Colonic mucosa (tissue), 4 donors: ENCODE measurements around the gene MCAM. TPM values are rescaled to one million over a fixed set of nuclear protein-coding genes. Genes with fewer than 3 reads are reported as not detected.

ENCODE experiments used
- DNase-seq: peaks from one replicate; pipeline ENCODE4 v3.0.0-alpha.2; 2020
- H3K27ac ChIP-seq: fragments of 200-600 bp; one replicate; pipeline ENCODE4 v1.8.0; 2021
- H3K27me3 ChIP-seq: fragments of 200-600 bp; one replicate; pipeline ENCODE4 v1.8.0; 2021
- H3K36me3 ChIP-seq: fragments of 200-600 bp; one replicate; pipeline ENCODE4 v1.8.0; 2021
- H3K4me1 ChIP-seq: fragments of 200-600 bp; one replicate; pipeline ENCODE4 v1.8.0; 2021; ENCODE audit warnings: mild to moderate bottlenecking
- H3K4me3 ChIP-seq: fragments of 200-600 bp; one replicate; pipeline ENCODE4 v1.8.0; 2021
- H3K9ac ChIP-seq, 2 donors: one replicate each; pipeline ENCODE4 v1.7.0; 2013; ENCODE audit warnings: control low read depth in 2 of 2, low read depth in 2 of 2, low read length in 2 of 2
- H3K9me3 ChIP-seq: fragments of 200-600 bp; one replicate; pipeline ENCODE4 v1.8.0; 2021
- CTCF ChIP-seq: fragments of 200-600 bp; IDR thresholded peaks from one replicate; pipeline ENCODE4 v1.8.0; 2022; ENCODE audit warnings: antibody characterized with exemption, mild to moderate bottlenecking
- intact Hi-C: fragments of 100-400 bp; cut with DNase I; formaldehyde crosslinking; loops from one replicate; pipeline ENCODE4 v1.14.1; 2022
- total RNA-seq, 2 donors: library from RNA; stranded (reverse); fragmentation: NEBNext Ultra II Directional in 1 of 2; extraction: Animal tissue kit (Norgen Biotek cat#: 25700) in 1 of 2; gene quantifications; one replicate each; pipeline ENCODE4 v1.2.1, GENCODE V29; 2021
- donor health status: healthy.
- donor health status: DM: no; HTN: no; CAD: no.
- donor health status: DM: no; HTN: no; CAD: no.

The MCAM gene
- total RNA-seq, 2 donors from 2014 or later, result 5.4 to 36.9 TPM

DNA sequence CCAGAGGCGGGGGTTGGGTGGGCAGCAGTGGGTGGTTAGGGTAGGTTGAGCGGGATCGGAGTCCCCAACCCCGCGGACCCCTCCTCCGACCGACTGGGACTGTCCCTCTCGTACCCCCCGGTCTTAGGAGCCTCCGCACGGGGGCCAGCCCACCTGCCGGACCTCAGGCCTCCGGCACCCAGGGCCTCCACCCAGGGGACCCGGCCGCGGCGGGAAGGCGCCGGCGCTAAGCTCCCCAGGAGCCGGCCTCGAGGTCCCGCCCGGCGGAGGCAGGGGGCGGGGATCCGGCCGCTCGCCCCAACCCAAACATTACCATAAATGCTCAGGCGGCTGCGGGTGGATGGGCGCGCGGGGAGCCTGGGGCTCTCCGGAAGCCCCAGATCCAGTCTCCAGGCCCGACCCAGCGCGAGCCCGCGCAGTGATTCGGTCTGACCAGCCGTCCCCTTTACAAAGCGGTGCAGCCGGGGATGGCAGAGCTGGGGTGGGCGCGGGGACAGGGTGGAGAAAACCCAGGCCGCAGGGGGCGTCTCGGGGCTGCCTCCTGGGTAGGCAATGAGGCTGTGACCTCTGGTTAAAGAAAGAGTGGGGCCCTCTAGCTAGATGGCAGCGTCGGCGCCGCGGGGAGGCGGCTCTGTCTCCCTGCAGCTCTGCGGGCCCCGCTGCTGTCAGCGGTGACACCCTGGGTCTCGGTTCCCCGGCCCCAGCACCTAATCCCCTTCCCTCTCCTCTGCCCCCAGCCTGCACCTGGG lies 4.0 kb upstream of the MCAM start:
- H3K9ac ChIP-seq, result peak overlapping the region; percentile 70 to 71
- no peaks in the 10 kb centered on the region for H3K36me3 ChIP-seq
- peak; percentile 56 for DNase-seq
- TF ChIP-seq CTCF, result no peak
- intact Hi-C loops, result no loop called here
- peak overlapping the region; percentile 62 for H3K27ac ChIP-seq
- H3K4me3 ChIP-seq, result peak overlapping the region; percentile 39
- H3K4me1 ChIP-seq, result peaks cover 8% of the 10 kb centered on the region
- peaks cover 15% of the 10 kb centered on the region for H3K27me3 ChIP-seq
- H3K9me3 ChIP-seq, result no peaks in the 10 kb centered on the region

DNA sequence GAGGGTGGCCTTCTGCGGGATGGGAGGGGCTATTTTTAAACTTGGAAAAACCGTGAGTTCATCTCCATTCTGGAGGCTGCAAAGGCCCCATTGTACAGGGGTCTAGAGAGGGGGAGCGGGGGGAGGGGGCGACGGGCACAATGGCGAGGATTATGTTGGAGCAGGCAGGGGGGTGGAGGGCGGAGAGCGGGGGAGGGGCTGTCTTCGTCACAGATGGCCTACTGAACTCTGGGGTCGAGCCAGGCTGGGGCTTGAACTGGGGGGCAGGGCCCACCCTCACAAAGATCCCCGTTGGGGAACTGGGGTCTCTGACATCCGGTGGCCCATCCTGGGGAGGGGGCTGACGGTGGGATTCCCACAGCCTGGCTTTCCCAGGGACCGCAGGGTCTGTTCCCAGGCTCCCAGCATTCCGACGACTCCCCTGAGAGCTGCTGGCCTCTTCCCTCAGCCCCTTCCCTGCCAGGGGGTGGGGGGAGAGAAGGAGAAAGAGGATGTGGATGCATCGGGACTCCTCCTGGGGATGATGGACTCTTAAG lies 3.4 kb upstream of the MCAM start:
- peak overlapping the region; percentile 39 for H3K4me3 ChIP-seq
- H3K36me3 ChIP-seq, result no peaks in the 10 kb centered on the region
- no peak for TF ChIP-seq CTCF
- peak overlapping the region; percentile 4 to 71 for H3K9ac ChIP-seq
- peaks cover 10% of the 10 kb centered on the region for H3K4me1 ChIP-seq
- H3K9me3 ChIP-seq, result no peaks in the 10 kb centered on the region
- H3K27me3 ChIP-seq, result peaks cover 22% of the 10 kb centered on the region
- intact Hi-C loops, result no loop called here
- H3K27ac ChIP-seq, result peak overlapping the region; percentile 62
- DNase-seq, result no peak

GRCh38 chr11:119319700-119320239 lies 2.8 kb upstream of the MCAM start:
- peaks cover 15% of the 10 kb centered on the region for H3K4me1 ChIP-seq
- DNase-seq, result no peak

DNA sequence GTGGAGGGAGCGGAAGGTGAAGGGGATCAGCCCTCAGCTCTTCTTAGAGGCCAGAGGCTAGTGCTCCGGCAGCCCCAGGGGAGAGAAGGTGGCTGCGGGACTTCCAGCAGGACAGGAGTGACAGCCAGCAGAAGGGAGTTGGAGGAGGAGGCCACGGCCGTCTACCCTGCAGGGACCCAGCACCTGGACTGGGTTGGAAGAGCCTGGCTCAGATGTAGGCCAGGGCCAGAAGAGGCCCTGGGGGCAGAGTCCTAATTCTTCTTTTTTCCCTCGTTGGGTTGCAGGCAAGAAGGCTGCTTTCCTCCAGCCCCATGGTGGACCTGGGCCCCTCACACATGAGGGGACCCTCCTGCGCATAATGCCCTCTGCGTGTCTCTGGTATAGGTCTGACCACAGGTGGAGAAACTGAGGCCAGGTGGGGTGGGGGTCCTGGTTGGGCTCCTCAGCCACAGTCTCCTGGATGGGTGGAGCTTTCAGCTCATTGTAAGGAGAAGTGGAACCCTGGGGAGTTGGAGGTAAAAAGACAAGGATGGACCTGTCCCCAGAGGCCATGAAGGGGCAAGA lies 2.3 kb upstream of the MCAM start:
- peaks cover 15% of the 10 kb centered on the region for H3K4me1 ChIP-seq
- H3K27me3 ChIP-seq, result peaks cover 30% of the 10 kb centered on the region
- peak overlapping the region in 1 of 2 donors; percentile 47 for H3K9ac ChIP-seq
- H3K36me3 ChIP-seq, result no peaks in the 10 kb centered on the region
- H3K4me3 ChIP-seq, result no peak overlapping the region
- TF ChIP-seq CTCF, result no peak
- H3K27ac ChIP-seq, result peak overlapping the region; percentile 23
- no peaks in the 10 kb centered on the region for H3K9me3 ChIP-seq
- intact Hi-C loops, result no loop called here
- no peak for DNase-seq

More at GRCh38 chr11:119319700-119320239, 2.8 kb upstream of the MCAM start:
- no peak for TF ChIP-seq CTCF
- peak overlapping the region in 1 of 2 donors; percentile 47 for H3K9ac ChIP-seq
- H3K27ac ChIP-seq, result peak overlapping the region; percentile 62
- no peaks in the 10 kb centered on the region for H3K9me3 ChIP-seq
- no peak overlapping the region for H3K4me3 ChIP-seq
- intact Hi-C loops, result no loop called here
- no peaks in the 10 kb centered on the region for H3K36me3 ChIP-seq
- peaks cover 26% of the 10 kb centered on the region for H3K27me3 ChIP-seq

- Histone ChIP-seq H3K4me1 (peaks cover 15% of the 10 kb centered on the region), H3K27ac (peak overlapping the region; percentile 23), H3K9me3 (no peaks in the 10 kb centered on the region), H3K4me3 (no peak overlapping the region), H3K27me3 (peaks cover 30% of the 10 kb centered on the region), H3K9ac (peak overlapping the region in 1 of 2 donors; percentile 21), H3K36me3 (no peaks in the 10 kb centered on the region)
- TF ChIP-seq CTCF, result no peak
- intact Hi-C loops, result no loop called here
- no peak for DNase-seq
These were observed 1.6 kb upstream of the MCAM start for GRCh38 chr11:119318240-119319135.
